Hepatic stellate cell (primary cell): ENCODE data around the gene MOV10L1.
"Not testable (repeated sequence)": the region's sequence is repeated elsewhere in the genome, so short reads cannot be mapped to it uniquely, and the experiment has no call there.

Experiments
- DNase-seq: peaks from one replicate; pipeline ENCODE4 v3.0.0; 2011; ENCODE audit warnings: low spot score

MOV10L1 gene

DNA sequence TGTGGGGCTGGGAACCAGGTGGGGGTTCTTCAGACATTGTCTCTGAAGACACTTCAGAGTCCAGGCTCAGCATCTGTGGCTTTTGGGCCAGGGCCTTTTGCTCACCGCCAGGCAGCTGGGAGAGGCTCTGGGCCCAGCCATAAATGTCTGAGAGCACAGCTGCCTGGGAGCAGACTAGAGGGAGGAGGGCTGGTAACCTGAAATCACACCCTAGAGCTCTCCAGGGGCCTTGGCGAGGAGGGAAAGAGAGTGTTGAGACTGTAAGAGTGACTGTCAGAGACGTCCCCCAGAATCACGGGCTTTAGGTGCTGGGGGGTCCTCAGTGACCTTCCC, 100.0 kb downstream of the MOV10L1 start:
- no peak for DNase-seq

DNA sequence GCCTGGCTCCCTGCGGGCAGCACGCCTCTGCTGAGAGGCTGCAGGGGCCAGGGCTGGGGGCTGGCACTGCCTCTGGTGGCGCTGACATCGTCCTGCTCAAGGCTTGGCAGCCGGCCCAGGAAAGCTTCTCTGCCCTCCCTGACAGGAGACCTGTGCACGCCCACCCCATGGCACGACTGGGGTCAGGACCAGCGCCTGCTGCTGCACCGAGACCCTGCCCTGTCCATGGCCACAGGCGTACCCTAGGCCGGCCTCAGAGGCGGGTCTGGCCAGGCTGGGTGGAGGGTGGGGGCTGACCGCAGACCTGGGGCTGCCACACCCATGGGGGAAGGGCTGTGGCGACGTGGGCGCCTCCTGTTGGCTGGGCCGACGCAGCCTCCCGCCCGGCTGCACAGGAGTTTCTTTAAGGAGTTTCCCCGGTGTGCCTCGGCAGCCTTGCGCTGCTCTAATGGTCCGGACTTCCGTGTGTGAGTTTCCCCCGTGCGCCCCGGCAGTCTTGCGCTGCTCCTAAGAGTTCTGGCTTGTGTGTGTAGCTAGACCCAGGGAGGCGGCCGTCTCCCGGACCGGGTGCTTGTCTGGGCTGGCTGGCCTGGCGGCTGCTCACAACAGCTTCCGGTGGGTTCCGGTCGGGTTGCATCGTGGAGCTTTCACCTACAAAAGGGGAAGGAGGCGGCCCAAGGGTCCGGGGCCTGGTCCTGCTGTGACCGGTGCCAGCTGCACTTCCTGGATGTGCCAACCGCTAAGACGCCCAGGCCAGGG, 100.6 kb downstream of the MOV10L1 start:
- peak; percentile 73 for DNase-seq

DNA sequence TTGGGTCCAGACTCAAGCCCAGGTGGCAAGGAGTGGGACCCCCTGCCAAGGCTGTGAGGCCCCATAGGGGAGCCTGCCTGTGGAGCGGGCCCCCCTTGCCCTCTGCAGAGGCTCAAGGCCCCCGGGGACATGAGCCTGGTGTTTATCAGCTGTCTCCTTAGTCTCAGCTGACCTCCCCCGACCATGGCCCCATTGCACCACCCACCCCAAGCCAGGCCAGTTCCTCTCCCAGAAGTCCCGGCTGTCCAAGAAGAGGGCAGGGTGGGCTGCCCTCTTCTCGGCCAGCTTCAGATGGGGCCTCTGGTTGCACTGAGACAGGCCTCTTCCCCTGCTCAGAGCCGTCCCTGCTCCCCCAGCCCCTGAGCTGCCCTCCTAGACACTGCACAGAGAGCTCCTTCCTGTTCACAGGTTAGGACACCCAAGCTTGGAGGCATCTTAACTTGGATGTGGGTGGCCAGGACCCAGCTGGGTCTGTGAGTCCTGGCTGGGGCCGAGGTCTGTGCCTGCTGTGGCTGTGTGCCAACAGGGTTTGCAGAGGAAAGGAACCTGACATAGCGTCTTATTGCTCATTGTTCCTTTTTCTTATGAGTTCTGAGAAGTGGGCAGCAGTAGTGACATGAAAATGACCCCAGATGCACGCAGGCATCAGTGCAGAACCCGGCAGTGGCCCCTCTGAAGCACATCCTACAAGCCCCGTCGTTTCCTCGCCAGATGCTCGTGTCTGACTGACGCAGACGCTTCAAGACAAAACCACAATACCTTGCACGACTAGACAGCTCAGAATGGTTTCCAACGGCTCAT, 101.3 kb downstream of the MOV10L1 start:
- no peak for DNase-seq

DNA sequence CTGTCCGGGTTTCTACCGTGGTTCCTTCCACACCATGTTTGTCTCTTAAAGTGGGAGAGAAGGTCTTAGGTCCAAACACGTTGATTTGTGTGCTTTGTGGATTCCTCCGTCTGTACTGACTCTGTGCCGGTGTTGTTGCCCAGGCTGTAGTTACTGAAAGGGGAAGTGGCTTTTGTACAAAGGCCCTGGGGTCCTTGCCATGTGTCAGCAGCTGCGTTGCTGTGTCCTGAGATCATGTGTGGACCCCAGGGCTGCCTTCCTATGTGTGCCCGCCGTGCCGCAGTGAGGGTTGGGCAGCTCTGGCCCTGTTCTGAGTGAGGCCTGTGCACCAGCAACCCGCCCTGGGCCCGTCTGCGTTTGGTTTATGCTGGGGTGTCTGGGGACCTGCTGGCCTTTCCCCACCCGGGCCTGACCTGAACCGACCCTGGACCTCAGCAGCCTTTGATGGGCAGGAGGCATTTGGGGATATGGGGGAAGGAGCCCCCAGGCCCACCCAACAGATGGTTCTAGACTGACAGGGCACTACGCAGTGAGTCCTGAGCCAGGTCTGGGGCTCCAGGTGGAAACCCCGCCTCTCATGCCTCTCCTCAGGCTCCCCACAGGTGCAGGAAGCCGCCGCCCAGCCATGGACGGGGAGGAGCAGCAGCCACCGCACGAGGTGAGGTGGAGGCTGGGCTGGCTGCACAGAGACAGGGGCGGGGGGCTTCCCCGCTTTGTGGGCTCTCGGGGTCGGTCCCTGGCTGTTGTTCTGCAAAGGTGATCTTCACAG, 102.8 kb downstream of the MOV10L1 start:
- no peak for DNase-seq

DNA sequence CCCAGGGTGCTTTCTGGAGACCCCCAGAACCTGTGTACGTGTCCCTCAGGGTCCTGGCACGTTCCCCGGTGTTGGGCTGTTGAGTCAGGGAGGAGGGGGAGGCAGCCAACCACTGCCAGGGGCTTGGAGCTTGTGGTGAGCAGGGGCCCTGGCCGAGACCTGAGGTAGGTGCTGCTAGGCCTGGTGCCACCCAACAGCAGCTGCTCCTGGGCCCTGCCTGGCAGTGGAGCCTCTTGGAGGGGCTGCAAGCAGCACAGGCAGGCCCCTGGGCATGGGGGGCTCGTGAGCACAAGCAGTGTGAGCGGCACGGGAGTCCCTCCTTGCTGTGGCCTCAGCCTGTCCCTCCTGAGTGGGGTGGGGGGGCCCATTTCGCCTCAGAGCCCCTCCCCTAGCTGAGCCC, 103.8 kb downstream of the MOV10L1 start:
- no peak for DNase-seq

DNA sequence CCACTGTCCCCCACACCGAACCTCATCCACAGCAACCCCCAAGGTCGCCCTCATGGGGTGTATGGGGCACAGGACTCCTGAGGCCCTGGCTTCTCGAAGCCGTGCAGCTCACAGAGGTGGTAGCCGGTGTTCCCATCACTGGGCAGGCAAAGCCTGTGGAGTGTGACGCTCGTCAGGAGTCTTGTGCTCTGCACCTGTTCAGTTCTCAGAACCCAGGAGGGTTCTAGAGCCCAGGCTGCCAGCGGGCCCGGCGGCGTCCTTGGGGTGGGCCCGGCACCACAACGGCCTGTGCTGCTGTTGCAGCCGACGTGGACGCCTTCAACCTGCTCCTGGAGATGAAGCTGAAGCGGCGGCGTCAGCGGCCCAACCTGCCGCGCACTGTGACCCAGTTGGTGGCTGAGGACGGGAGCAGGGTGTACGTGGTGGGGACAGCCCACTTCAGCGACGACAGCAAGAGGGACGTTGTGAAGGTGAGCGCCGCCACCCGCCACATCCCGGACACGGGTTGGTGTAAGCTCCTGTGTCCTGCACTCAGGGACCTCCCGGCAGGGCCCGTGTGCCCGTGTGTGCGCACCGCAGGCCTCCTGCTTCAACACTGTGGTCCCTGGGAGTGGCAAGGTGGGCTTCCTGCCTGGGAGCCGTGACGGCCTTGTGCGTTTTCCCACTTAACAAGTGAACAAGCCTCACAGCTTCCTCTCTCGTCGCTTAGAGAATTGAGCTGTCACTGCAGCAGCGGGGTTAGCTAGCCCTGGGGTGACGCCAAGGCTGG, 104.4 kb downstream of the MOV10L1 start:
- no peak for DNase-seq

DNA sequence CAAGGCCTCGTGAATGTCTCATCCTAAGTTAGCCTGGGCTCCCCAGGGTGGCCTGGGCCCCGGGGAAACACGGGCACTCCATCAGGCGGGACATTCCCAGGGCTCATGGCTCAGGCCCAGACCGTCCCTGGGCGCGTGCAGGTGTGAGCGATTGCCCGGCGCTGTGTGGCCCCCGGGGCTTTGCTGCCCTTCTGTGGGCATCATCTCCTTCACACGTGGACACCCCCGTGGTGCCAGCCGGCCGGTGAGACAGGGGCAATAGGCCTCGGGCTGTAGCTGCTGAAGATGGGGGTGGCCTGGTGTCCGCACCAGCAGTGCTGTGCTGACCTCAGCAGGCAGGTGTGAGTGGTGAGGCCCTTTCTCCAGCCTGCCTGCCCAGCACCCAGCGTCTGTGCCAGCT, 106.5 kb downstream of the MOV10L1 start:
- DNase-seq, result no peak

DNA sequence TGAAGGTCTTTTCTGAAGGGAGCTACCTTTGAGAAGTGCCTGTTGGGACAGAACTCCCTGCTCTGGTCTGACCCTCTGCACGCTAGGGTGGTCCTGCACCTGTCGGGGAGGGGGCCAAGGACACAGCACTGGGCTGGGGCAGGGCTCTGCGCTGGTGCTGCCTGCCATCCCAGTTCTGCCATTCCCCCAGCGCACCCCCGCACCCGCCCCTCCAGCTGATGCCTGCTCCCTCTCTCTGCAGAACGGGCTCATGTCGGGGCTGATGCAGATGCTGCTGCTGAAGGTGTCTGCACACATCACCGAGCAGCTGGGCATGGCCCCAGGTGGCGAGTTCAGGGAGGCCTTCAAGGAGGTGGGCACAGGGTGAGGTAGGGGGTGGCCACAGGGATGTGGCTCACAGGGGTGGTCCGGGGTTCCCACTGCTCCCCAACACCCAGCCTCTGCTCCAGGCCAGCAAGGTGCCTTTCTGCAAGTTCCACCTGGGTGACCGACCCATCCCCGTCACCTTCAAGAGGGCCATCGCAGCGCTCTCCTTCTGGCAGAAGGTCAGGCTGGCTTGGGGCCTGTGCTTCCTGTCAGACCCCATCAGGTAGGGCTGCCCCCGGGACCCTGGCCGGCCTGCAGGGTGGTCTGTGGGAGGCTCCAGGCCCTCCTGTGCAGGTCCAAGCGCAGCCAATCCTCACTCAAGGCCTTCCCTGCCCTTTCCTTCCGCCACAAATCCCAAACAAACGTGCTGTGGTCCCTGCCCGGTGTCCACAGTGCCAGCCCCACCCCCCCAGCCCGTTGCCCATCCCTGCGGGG, 107.4 kb downstream of the MOV10L1 start:
- no peak for DNase-seq

DNA sequence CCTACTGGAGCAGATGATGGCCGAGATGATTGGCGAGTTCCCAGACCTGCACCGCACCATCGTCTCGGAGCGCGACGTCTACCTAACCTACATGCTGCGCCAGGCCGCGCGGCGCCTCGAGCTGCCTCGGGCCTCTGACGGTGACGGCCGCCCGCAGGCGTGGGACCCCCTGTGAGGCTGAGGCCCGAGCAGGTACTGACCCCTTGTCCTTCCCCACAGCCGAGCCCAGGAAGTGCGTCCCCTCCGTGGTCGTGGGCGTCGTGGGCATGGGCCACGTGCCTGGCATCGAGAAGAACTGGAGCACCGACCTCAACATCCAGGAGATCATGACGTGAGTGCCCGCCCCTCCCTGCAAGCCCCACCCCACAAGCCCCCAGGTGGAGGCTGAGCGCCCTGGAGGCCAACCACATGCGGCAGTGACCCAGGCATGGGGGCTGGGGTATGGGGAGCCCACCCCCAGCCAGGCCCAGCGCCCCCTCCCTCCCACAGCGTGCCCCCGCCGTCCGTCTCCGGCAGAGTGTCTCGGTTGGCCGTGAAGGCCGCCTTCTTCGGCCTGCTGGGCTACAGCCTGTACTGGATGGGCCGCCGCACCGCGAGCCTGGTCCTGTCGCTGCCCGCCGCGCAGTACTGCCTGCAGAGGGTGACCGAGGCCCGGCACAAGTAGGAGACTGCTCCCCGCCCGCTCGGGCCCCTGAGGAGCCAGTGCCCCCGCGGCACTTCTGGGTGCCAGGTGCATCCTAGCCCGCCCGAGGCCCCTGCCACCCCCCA, 108.2 kb downstream of the MOV10L1 start:
- no peak for DNase-seq

DNA sequence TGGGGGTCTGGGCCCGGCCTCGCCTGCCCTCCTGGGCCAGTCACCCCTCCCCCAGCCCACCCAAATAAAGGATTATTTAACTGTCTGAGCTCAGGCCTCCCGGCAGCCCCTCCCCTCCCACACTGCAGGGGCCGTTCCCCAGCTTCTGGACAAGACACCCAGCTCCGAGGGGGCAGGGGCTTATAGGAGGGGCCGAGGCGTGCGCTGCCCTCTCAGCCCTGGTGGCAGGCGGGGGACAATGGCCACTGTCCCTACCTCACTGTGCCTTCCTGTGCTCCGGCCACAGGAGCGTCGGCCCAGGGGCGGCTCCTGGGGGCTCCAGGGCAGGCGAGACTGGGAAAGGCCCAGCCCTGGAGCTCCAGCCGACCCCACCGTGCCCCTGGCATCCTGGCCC, 108.8 kb downstream of the MOV10L1 start:
- DNase-seq, result no peak

DNA sequence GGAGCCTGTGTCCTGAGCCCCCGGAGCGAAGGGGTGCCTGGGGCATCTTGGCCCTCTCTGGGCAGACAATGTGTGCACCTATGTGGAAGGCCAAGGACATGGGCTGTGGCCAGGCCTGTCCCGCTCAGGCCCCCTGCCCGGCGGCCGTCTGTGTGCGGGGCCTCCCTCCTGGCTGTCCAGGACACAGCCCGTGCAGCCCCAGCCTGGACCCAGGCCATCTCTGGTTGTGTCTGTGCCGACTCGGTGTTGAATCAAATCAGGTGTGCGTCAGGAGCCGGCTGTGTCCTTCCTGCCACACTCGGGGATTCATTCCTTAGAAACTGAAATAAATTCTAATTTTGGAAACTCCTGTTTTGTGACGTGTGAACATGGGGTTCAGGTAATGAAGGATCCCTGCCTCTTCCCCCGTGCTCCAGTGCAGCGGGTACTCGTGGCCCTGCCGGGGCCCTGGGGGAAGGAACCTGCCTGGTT, 109.5 kb downstream of the MOV10L1 start:
- DNase-seq, result no peak

DNA sequence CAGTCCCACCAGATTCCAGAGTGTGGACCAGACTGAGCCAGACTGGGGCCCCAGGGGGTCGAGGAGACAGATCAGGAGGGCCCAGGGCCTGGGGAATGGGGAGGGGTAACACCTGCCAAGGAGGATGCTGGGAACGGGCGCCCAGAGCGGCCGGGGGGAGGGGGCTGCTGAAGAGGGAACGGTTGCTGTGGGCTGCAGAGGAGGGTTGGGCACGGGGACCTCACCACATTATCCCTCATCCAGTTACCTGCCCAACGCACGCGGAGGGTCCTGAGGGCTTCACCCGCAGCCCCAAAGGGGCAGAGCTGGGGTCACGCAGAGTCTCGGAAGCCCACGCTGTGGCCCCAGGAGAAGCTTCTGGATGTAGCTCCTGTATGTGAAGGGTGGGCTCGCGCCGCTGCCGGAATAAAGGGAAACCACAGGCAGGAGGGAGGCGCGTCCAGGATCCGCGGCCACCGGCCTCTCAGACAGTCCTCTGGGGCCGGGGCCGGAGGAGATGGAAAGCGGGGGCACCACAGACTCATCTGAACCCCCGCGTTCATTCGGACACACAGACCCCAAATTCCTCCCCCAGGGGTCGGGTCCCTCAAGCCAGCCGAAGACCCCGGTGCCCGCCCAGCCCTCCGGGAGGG, 110.1 kb downstream of the MOV10L1 start:
- no peak for DNase-seq

DNA sequence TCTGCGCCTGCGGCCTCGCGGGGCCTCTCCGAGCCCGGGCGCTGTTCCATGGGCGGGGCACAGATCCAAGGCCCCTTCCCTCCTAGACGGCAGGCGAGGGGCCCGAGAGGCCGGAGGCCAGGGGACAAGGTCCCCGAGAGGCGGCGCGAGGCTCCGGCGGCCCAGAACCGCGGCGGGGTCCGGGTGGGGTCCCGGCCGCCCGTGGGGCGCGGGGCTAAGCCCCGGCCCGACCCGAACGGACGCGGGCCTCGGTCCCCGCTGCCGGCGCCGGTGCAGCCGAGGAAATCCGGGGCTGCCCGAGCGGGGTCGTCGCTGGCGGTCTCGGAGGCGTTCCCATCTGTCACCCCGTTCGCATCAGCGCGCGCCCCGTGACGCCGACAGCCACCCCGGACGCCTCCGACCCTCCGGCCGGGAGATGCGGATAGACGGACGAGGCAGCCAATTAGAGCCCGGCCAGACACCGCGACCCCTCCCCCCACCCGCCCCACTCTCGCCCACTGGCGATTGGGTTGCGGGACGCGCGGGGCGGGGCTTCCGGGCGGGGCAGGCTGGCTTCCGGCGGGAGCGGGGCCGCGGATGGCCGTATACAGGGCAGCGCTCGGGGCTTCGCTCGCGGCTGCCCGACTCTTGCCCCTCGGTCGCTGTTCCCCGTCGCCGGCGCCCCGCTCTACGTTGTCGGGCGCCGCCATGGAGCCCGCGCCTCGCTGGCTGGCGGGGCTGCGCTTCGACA, 110.8 kb downstream of the MOV10L1 start, which contains the start of gene SELENOO:
Gene SELENOO, plus strand, starts transcription at position 551 of the 730 bp plus-strand sequence. Its CDS starts 26 bp downstream, at position 577.
- DNase-seq, result peak; percentile 100

DNA sequence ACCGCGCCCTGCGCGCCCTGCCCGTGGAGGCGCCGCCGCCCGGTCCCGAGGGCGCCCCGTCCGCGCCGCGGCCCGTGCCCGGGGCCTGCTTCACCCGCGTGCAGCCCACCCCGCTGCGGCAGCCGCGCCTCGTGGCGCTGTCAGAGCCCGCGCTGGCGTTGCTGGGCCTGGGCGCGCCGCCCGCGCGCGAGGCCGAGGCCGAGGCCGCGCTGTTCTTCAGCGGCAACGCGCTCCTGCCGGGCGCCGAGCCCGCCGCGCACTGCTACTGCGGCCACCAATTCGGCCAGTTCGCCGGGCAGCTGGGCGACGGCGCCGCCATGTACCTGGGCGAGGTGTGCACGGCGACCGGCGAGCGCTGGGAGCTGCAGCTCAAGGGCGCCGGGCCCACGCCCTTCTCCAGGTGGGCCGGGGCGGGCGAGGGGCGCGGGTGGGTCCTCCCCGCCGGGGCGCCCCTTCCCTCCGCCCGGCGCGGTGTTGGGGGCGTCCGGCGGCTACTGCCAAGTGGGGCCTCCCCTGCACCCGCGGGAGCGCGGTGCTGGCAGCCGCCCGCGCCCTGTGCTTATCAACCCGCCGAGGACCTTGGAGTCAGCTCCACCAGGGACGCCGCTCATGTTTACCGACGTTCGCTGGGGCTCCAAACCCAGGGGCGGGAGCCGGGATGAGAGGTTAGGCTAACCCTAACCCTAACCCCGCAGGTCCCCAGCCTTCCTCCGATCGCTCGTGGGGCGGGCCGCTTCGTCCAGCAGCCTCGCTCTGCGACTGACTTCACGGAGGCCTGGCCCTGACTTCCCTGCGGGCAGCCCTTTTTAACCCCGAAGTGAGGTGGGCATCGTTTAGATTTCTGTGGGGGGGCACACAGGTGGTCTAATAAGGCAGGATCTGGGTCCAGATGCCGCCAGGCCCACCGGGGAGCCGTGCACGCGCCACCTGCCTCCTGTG, 111.7 kb downstream of the MOV10L1 start:
- DNase-seq, result peak; percentile 49

DNA sequence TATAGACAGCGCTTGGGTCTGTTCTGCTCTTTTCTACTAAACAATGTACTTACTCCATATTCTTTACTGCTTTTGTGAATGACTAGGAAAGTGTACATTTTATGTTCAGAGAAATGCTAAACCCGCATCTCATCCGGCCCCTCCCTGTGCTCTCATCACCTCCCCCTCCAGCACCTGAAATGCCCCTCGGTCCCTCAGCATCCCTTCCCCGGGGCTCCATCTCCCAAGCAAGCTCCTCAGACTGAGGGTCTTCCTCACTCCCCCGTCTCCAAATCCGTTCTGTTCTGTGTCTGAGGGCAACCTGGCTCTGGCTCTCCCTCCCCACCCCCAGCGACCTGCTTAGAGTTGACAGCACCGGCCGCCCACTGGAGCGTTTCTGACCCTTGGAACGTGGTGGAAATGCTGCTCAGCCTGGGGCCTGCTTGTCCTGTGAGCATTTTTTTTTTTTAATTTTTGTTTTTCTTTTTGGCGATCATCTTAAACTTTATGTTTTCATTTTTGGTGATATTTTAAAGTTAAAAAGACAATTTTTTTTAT, 112.4 kb downstream of the MOV10L1 start:
- no peak for DNase-seq

DNA sequence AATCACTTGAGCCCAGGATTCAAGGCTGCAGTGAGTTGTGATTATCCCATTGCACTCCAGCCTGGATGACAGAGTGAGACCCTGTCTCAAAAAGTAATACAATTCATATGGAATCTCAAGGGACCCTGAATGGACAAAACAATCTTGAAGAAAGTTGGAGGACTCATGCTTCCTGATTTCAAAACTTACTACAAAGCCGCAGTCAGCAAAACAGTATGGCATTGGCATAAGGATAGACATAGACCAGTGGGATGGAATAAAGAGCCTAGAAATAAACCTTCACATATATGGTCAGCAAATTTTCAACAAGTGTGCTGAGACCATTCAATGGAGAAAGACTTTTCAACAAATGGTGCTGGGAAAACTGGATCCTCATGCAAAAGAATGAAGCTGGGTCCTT, 113.5 kb downstream of the MOV10L1 start:
- no peak for DNase-seq

DNA sequence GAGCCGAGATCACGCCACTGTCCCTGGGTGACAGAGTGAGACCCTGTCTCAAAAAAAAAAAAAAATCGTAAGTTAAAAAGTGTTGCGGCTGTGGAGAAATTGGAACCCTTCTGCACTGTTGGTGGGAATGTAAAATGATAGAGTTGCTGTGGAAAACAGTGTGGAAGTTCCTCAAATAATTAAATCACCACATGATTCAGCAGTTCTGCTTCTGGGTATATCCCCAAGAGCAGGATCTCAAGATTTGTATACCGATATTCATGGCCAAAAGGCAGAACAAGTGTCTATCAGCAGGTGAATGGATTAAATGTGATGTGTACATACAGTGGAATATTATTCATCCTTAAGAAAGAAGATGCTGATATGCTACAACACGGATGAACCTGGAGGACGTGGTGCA, 114.8 kb downstream of the MOV10L1 start:
- DNase-seq, result no peak

DNA sequence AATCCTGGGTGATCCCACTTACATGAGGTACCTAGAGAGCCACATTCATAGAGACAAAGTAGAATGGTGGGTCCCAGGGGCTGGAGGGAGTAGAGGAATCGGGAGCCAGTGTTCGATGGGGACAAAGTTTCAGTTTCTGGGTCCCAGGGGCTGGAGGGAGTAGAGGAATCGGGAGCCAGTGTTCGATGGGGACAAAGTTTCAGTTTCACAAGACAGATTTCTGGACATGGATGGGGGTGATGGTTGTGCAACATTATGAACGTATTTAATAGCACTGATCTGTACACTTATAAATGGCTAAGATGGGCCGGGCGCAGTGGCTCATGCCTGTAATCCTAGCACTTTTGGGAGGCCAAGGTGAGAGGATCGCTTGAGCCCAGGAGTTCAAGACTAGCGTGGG, 115.2 kb downstream of the MOV10L1 start:
- DNase-seq, result not testable (repeated sequence)
